Activated gamma-delta T cell treated with Interleukin-2 at 50 U/mL for 16 hours (primary cell): ENCODE data around the gene SCN9A.

Experiments used
- DNase-seq: peaks from one replicate; pipeline ENCODE4 v3.0.0-alpha.2; 2020

SCN9A gene

DNA sequence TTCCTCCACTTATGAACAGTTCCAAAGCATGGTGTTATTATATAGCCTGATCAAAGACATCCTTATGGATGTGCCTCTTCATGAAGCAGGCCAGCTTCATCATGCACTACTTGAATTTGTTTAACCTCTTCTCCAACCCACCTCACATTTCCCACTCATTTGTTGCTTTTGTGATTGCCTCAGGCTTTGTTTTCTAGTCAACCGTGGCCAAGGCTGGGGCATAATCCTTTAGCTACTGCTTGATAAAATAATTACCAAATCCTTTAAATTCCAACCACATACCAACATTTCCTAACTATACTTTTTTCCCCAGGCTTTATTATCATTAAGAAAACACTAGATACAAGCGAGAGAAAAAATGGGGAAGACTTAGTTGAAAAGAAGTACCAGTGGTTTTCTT, 208.3 kb downstream of the SCN9A start:
- no peak for DNase-seq

DNA sequence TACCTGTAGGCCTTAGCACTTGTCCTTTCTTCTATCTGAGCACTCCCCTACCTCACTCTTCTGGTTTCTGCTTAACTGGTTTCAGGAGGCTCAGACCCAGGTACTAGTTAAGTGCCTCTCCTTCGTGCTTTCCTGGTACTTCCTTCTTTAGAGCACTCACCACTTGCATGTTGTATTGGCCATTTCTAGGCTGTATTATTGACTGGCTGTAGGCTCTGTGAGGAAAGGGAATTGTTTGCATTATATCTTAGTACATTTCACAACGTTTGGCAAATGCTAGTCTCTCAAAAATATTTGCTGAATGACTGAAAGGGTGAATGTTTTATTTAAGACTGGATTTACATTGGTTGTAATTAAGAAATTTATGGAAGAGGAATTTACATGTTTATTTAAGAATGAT, 212.0 kb downstream of the SCN9A start:
- DNase-seq = no peak

DNA sequence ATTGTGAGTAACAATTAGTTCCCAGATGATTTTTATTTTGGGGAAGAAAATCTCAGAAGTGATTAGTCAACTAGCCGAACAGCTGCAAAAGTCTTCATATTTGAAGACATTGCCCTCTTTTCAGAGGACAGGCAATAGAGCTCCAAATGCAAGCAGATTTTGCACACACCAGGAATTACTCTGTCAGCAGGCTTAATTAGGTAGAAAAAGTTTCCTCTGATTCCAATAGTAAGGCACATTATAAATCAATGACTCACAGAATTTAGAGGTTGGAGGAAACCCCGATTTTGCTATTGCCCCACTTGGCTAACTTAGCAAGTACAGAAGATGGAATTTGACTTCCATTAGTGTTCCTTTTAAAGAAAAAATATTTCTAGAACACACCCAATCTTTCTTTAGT, 217.2 kb downstream of the SCN9A start:
- DNase-seq = no peak

DNA sequence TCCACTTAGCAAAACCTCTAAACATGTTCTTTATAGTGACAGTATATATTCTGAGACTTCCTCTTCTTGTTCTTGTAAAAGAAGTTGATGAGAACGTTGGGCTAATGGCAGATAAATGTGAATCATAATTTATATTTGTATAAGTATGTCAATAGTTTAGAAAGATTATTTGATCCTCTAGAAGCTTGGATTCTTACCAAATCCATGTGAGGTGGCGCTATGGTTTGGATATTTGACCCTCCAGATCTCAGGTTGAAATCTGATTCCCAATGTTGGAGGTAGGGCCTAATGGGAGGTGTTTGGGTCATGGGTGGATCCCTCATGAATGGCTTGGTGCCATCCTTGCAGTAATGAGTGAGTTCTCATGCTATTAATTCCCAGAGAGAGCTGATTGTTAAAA, 218.2 kb downstream of the SCN9A start:
- no peak for DNase-seq

DNA sequence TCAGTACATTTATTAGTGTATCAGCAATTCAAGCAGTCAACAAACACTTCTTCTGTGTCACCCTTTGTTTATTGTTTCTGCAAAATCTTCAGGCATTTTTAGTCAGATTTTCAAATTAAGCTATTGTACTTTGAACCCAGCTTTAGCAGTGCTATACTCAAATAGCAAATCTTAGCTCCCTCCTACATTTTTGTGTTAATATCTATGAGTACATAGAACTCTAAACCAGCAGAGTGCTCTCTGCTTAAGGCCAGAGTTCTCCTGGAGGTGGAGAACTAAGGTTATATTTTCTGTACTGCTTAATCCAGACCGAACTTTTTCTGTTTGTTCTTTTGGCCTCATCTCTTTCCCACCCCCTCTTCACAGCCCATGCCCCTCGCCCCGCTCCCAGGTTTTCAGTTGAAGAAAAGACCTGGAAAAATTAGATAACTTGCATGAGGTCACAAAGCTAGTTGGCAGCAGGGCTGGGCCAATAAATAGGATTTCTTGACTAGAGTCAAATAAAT, 218.7 kb downstream of the SCN9A start:
- DNase-seq = no peak

DNA sequence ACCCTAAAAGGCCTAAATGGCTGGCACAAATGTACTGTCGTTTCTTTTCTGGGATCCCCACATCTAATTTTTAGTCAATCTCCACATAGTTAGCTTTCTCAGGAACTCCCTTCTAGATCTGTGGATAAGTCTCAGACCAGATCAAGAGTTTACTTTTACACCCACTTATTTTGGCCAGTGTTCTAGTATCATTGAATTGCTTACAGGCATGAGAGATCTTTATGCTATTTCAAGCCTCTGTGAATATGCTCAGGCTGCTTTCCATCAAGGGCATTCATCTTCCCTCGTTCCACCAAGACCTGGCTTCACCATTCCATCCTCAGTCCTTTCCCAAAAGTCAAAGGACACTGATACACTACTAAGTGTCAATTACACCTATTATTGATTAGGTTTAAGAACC, 220.2 kb downstream of the SCN9A start:
- DNase-seq = no peak

DNA sequence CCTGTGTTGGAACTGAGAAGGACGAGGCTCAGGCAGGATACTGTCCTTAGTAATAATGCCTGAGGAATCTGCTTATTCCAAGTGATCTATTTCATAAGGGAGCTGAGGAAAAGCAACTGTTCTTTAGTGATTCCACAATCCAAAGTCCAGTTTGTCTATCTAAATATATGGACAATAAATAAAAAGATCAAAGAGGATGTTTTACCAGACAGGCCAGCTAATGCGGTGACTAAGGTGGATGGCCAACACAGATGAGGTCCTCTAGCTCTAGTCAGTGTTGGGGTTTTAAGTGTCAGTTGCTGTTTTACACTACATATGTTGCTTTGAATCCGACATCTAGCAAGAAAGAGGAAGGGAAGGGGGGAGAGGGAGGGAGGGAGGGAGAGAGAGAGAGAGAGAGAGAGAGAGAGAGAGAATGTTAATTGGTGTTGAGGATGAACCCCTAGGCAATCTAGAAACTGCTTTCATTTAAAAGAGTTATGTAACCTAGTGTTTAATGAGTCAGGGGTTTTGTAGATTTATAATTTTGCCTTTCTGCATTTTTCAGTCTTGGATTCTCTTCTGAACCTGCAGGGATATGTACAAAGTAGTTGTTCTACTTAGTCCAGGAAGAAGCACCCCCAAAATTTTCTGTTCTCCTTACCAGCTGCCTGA, 220.9 kb downstream of the SCN9A start:
- DNase-seq = no peak

DNA sequence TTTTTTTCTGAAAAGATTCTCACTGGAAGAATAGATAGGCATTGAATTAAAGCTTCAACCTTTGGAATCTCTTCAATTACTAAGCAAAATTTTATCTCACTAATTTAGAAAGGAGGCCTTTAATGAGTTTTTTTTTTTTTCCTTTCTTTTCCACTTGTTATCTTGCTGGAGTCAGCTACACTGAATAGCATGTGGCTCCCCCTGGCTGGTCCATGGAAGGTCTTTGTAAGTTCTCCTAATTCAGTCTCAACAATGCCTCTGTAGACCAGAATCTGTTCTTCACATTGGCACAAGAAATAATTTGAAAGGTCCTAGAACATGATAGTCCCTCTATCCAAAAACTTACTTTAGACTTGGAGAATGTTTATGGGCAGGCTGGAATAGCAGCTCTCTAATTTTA, 223.7 kb downstream of the SCN9A start:
- no peak for DNase-seq

DNA sequence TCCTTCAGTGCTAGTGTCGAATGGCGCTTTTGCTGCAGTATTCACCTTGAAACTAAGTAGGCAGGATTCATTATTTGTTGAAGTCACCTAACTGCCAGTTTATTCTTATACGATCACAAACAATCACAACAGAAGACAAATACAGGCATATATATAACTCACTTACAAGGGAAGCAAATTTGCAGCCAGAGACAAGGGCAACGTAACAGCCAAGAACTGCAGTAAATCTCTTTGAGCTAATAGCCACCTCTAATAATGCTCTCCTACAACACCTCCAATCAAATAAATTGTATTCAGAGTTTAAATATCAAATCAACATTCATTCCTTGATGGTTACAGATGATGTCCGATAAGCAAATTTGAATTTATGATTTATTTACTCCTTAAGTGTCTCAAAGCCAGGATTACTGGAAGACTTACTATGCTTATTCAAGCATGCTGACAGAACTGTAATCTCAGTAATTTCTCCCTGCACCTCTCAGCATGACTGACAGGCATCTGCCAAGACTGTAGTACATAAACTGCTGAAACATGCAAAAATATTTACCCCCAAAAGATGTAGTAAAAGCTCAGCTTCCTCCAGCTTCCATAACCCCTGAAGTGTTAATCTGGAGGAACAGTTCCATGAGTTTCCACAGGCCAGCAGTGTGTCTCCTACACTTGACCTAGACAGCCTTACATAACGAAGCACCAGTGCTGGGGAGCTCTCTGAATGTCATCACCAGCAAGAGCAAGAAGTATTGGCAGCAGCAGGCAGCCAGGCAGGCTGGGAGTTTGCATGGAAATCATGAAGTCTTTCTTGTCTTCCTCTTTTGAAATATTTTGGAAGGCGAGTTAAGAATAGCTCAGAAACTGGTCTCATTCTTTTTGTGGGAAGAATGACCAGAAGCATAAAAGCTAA, 227.0 kb downstream of the SCN9A start:
- no peak for DNase-seq

DNA sequence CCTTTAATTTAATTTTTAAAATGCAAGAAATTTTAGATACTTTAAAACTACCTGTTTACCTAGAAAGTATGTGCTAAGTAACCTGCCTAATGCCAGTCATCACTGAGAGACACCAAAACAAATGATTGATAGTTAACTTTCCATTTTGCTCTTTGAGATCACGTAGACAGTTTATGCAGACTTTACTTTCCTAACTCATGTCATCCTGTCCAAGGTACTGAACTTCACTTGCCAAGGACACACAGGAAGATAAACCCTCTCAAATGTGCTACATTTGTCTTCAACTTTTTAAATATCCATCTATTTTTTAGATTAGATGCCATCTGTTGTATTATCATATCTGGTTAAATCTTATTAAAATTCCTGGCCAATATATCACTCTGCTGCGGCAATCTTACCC, 227.9 kb downstream of the SCN9A start:
- DNase-seq = no peak
